Activated B cell treated with CpG ODN at 0.5 μM for 24 hours (primary cell): Measurements from ENCODE around the gene ZNF281. TPM values are rescaled to one million over a fixed set of nuclear protein-coding genes. Genes with fewer than 3 reads are reported as not detected.

Experiments
- ATAC-seq: fragments of 200-7000 bp; cut with Tn5 transposase; one replicate; pipeline ENCODE4 v1.10.0; 2021; ENCODE audit warnings: low read depth, mild to moderate bottlenecking, moderate library complexity
- CTCF ChIA-PET: fragments of 350-600 bp; sonication (Branson Sonifier 250); formaldehyde crosslinking; loops from one replicate; lab custom pipeline; 2021; ENCODE audit warnings: antibody characterized with exemption; lab: Charles Lee
- POLR2A ChIA-PET: fragments of 350-600 bp; sonication (Branson Sonifier 250); formaldehyde crosslinking; loops from one replicate; lab custom pipeline; 2021; ENCODE audit warnings: antibody characterized with exemption; lab: Charles Lee
- DNase-seq: peaks from one replicate; pipeline ENCODE4 v3.0.0; 2022
- H3K27ac Mint-ChIP-seq: one replicate; pipeline ENCODE4 v1.8.0; 2020; ENCODE audit warnings: mixed read lengths
- H3K27me3 Mint-ChIP-seq: one replicate; pipeline ENCODE4 v1.8.0; 2021; ENCODE audit warnings: mixed read lengths
- H3K36me3 Mint-ChIP-seq: one replicate; pipeline ENCODE4 v1.8.0; 2021; ENCODE audit warnings: low read depth, mixed read lengths
- H3K4me1 Mint-ChIP-seq: one replicate; pipeline ENCODE4 v1.8.0; 2021; ENCODE audit warnings: mixed read lengths
- H3K4me3 Mint-ChIP-seq: one replicate; pipeline ENCODE4 v1.8.0; 2020; ENCODE audit warnings: mild to moderate bottlenecking, mixed read lengths
- H3K9me3 Mint-ChIP-seq: one replicate; pipeline ENCODE4 v1.8.0; 2020; ENCODE audit warnings: mixed read lengths
- CTCF ChIP-seq: fragments of 200-600 bp; IDR thresholded peaks from one replicate; pipeline ENCODE4 v1.8.0; 2022; ENCODE audit warnings: antibody characterized with exemption, mild to moderate bottlenecking
- intact Hi-C: fragments of 100-400 bp; cut with micrococcal nuclease; formaldehyde crosslinking; loops from one replicate; pipeline ENCODE4 v1.15.1; 2024
- total RNA-seq: library from RNA; stranded (reverse); gene quantifications from 2 replicates; pipeline ENCODE4 v1.2.3, GENCODE V29; 2022

Gene ZNF281
- total RNA-seq = 28.2 and 31.2 TPM in 2 replicates

GRCh38 chr1:200409761-200410565, at the start of gene ZNF281:
TSS of gene ZNF281 (minus strand) at chr1:200410036. CDS start at chr1:200409705, 331 bp downstream.
- Mint-ChIP-seq H3K9me3 (no peaks in the 10 kb centered on the region), H3K4me1 (peaks cover 51% of the 10 kb centered on the region), H3K4me3 (peak within 1 kb of the TSS; percentile 97), H3K36me3 (peaks cover 48% of the 10 kb centered on the region), H3K27me3 (no peaks in the 10 kb centered on the region), H3K27ac (peak within 1 kb of the TSS; percentile 95)
- intact Hi-C loops = loop anchor here (1.0 to 5.0 kb wide), 10 partner anchors 9 to 271 kb away; partner anchors contain the start of gene KIF14
- no peak for TF ChIP-seq CTCF
- DNase-seq = peak; percentile 93
- peak; percentile 96 for ATAC-seq
- ChIA-PET CTCF (interaction anchor here (1.0 kb wide), 1 partner anchor 103 kb away, joined by 3 read pairs; no protein-coding TSS in a partner anchor), POLR2A (interaction anchor here (1.0 to 1.7 kb wide), 4 partner anchors 9 to 104 kb away, joined by 3 to 8 read pairs (median 4); no protein-coding TSS in a partner anchor)

GRCh38 chr1:200458780-200459179, 48.9 kb upstream of the ZNF281 start:
- ChIA-PET CTCF (no interaction called here), POLR2A (no interaction called here)
- no peaks in the 10 kb centered on the region for H3K9me3 Mint-ChIP-seq
- intact Hi-C loops = no loop called here
- H3K27ac Mint-ChIP-seq = no peak overlapping the region
- H3K4me3 Mint-ChIP-seq = no peak overlapping the region
- H3K4me1 Mint-ChIP-seq = peaks cover 12% of the 10 kb centered on the region
- H3K27me3 Mint-ChIP-seq = no peaks in the 10 kb centered on the region
- ATAC-seq (no peak), DNase-seq (no peak)
- TF ChIP-seq CTCF = no peak
- no peaks in the 10 kb centered on the region for H3K36me3 Mint-ChIP-seq

DNA sequence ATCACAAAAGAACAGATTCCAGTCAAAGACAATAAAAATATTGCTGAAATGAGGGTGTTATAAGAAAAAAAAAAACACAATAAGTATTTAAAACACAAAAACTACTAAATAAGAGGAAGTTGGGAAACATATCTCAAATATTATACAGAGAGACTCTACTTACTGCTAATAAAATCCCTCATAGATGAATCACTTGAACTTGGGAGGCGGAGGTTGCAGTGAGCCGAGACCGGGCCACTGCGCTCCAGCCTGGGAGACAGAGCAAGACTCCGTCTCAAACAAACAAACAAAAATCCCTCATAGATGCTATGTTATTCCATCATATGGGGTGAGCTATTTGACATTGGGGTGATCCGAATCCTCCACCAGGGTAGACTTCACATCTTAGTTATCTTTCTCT, 48.0 kb upstream of the ZNF281 start:
- Mint-ChIP-seq H3K27me3 (no peaks in the 10 kb centered on the region), H3K9me3 (no peaks in the 10 kb centered on the region), H3K36me3 (no peaks in the 10 kb centered on the region), H3K4me3 (no peak overlapping the region), H3K27ac (no peak overlapping the region), H3K4me1 (peaks cover 19% of the 10 kb centered on the region)
- no peak for TF ChIP-seq CTCF
- POLR2A ChIA-PET = no interaction called here
- intact Hi-C loops = no loop called here
- CTCF ChIA-PET = no interaction called here
- ATAC-seq (no peak), DNase-seq (no peak)

DNA sequence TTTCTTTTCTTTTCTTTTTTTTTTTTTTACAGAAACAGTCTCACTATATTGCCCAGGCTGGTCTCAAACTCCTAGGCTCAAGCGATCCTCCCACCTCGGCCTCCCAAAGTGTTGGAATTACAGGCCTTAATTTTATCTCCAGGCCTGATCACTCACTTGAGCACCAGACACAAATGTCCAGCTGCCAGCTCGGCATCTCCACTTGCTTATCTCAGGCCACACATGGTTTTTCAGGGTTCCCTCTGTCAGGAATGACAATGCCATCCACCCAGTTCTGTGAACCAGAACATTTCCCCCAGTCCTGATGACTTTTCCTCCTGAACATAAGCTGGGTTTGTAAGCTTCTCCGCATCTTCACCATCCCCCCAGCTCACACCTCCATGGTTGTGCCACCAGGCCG, 44.6 kb upstream of the ZNF281 start:
- Mint-ChIP-seq H3K27ac (no peak overlapping the region), H3K9me3 (no peaks in the 10 kb centered on the region), H3K27me3 (no peaks in the 10 kb centered on the region), H3K4me3 (no peak overlapping the region), H3K36me3 (no peaks in the 10 kb centered on the region), H3K4me1 (peaks cover 26% of the 10 kb centered on the region)
- POLR2A ChIA-PET = no interaction called here
- TF ChIP-seq CTCF = no peak
- ATAC-seq (no peak), DNase-seq (no peak)
- CTCF ChIA-PET = no interaction called here
- intact Hi-C loops = loop anchor here (2.0 kb wide), 1 partner anchor 14 kb away; no protein-coding TSS in a partner anchor

DNA sequence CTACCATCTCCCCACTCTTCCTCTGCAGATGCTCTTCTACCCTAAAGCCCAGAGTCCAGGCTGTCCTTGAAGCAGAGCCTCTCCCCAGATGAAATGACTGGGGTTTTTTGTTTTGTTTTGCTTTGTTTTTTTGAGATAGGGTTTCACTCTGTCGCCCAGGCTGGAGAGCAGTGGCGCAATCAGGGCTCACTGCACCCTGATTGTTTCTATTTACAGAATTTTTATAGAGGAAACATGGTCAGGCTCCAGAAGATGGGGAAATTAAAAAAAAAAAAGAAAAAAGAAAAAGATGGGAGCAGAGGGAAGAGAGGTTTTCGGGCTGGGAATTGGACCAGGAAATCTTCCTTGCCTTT, 43.7 kb upstream of the ZNF281 start:
- POLR2A ChIA-PET = no interaction called here
- H3K27me3 Mint-ChIP-seq = no peaks in the 10 kb centered on the region
- CTCF ChIA-PET = no interaction called here
- H3K4me1 Mint-ChIP-seq = peaks cover 28% of the 10 kb centered on the region
- H3K27ac Mint-ChIP-seq = no peak overlapping the region
- ATAC-seq = no peak
- H3K4me3 Mint-ChIP-seq = no peak overlapping the region
- TF ChIP-seq CTCF = no peak
- no peaks in the 10 kb centered on the region for H3K36me3 Mint-ChIP-seq
- H3K9me3 Mint-ChIP-seq = no peaks in the 10 kb centered on the region
- intact Hi-C loops = no loop called here
- DNase-seq = no peak
